ENCODE data around the gene CDK5RAP2. TPM values are rescaled to one million over a fixed set of nuclear protein-coding genes. Genes with fewer than 3 reads are reported as not detected.
"Not testable (repeated sequence)": the region's sequence is repeated elsewhere in the genome, so short reads cannot be mapped to it uniquely, and the experiment has no call there.

CDK5RAP2 gene
- polyA plus RNA-seq, 1 experiment, result 30.3 TPM

- no peak for TF ChIP-seq CTCF (IDR thresholded peaks at IDR 0.05; ENCODE audit: low read depth, low read length)
- ChIA-PET CTCF (no interaction called here), POLR2A (no interaction called here)
- H3K27ac ChIP-seq (ENCODE audit: low read depth, low read length), result no peak overlapping the region
- H3K9me3 ChIP-seq (ENCODE audit: control insufficient read depth, insufficient read depth, low read length), result no peaks in the 10 kb centered on the region
- H3K27me3 ChIP-seq (ENCODE audit: control insufficient read depth, insufficient read depth, low read length), result no peaks in the 10 kb centered on the region
- no peak overlapping the region for H3K4me3 ChIP-seq (ENCODE audit: low read depth, low read length)
- no peak for DNase-seq (ENCODE audit: low read depth, low spot score)
Observed at GRCh38 chr9:120473608-120474007, 106.4 kb downstream of the CDK5RAP2 start.

DNA sequence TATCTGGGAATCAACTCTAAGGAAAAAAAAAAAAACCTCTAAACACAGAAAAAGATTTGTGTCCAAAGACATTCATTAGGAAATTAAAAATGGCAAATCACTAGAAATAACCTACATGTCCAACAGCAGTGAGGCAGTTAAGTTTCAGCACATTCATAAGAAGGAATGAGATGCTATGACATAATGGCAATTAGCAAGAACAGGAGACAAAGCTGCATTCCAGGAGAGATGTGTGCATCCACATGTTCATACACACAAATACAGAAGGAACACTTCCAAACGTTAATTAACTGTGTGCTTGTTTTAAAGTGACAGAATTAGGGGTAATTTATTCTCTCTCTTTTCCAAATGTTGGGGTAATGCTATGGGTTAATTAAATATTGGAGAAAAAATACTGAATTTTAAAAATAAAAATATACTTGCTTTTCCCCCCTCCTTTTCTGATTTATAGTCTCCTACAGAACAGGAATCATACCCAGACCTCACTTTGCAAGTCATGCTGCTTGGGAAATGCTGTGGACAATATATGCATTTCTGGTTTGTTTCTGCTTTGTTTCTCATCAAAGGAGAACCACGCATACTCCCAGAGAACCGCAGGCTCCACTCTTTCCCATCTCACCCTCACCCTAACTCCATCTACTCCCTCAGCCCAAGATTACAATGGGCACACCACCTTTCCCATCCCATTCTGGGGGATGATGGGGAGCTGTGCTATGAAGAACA, 114.1 kb downstream of the CDK5RAP2 start:
- H3K4me3 ChIP-seq (ENCODE audit: low read depth, low read length), result no peak overlapping the region
- H3K27ac ChIP-seq (ENCODE audit: low read depth, low read length), result no peak overlapping the region
- ChIA-PET CTCF (interaction anchor here (1.4 kb wide), 1 partner anchor 12 kb away, joined by 12 read pairs; no protein-coding TSS in a partner anchor), POLR2A (no interaction called here)
- no peak for DNase-seq (ENCODE audit: low read depth, low spot score)
- TF ChIP-seq CTCF (IDR thresholded peaks at IDR 0.05; ENCODE audit: low read depth, low read length), result no peak
- H3K9me3 ChIP-seq (ENCODE audit: control insufficient read depth, insufficient read depth, low read length), result no peaks in the 10 kb centered on the region
- H3K27me3 ChIP-seq (ENCODE audit: control insufficient read depth, insufficient read depth, low read length), result no peaks in the 10 kb centered on the region

- Histone ChIP-seq H3K9me3 (ENCODE audit: control insufficient read depth, insufficient read depth, low read length) (no peaks in the 10 kb centered on the region), H3K4me3 (ENCODE audit: low read depth, low read length) (no peak overlapping the region), H3K27me3 (ENCODE audit: control insufficient read depth, insufficient read depth, low read length) (no peaks in the 10 kb centered on the region), H3K27ac (ENCODE audit: low read depth, low read length) (no peak overlapping the region)
- TF ChIP-seq CTCF (IDR thresholded peaks at IDR 0.05; ENCODE audit: low read depth, low read length), result no peak
- no peak for DNase-seq (ENCODE audit: low read depth, low spot score)
- ChIA-PET CTCF (interaction anchor here (2.6 kb wide), 1 partner anchor 13 kb away, joined by 13 read pairs; no protein-coding TSS in a partner anchor), POLR2A (no interaction called here)
Observed at GRCh38 chr9:120464887-120465421, 115.0 kb downstream of the CDK5RAP2 start.

DNA sequence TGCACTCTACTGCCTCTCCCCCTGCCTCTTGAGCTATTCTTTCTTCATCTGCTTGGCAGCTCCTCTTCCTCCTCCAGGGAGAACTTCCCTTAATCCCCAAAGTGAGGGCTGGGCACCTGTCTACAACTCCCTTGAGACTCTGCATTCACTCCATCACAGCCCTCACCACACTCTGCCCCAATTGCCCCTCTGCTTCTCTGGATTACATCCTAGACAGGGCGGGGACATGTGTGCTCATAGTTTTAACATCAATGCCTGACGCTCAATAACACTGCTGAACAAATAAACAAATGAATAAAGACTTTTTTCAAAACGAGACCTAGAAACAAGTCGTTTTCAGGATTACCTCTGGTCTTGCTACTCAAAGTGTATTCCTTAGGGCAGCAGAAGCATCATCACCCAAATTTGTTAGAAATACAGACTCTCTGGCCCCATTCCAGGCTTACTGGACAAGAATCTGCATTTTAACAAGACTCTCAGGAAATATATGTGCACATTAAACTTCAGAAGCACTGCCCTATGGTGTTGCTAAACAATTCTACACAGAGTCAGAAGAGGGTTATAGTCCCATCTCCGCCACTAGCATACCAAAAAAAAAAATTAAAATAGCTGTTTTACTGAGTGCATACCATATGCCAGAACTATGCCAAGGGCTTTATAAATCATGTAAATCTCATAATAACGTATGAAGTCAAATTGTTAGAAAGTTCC, 115.6 kb downstream of the CDK5RAP2 start:
- no peak for TF ChIP-seq CTCF (IDR thresholded peaks at IDR 0.05; ENCODE audit: low read depth, low read length)
- ChIA-PET CTCF (interaction anchor here (2.6 kb wide), 1 partner anchor 13 kb away, joined by 13 read pairs; no protein-coding TSS in a partner anchor), POLR2A (no interaction called here)
- Histone ChIP-seq H3K27me3 (ENCODE audit: control insufficient read depth, insufficient read depth, low read length) (no peaks in the 10 kb centered on the region), H3K27ac (ENCODE audit: low read depth, low read length) (no peak overlapping the region), H3K9me3 (ENCODE audit: control insufficient read depth, insufficient read depth, low read length) (no peaks in the 10 kb centered on the region), H3K4me3 (ENCODE audit: low read depth, low read length) (no peak overlapping the region)
- DNase-seq (ENCODE audit: low read depth, low spot score), result no peak

DNA sequence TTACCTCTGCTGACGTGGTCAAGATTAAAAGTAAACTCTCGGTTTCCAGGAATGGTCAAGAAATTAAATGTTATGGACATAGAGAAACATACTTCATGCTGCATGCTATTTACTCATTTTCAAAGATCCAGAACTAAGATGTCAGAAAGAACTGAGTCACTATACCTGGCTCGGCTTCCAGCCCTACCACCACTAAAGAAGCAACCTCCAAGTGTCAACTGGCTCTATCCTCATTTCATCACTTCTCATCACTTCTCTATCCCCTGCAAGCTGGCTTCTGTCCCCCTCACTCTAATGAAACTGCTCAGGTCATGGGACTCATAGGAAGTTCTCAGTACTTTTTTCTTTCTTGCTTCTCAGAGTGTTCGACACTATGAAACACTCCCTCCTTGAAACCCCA, 116.2 kb downstream of the CDK5RAP2 start:
- Histone ChIP-seq H3K27me3 (ENCODE audit: control insufficient read depth, insufficient read depth, low read length) (no peaks in the 10 kb centered on the region), H3K4me3 (ENCODE audit: low read depth, low read length) (no peak overlapping the region), H3K27ac (ENCODE audit: low read depth, low read length) (no peak overlapping the region), H3K9me3 (ENCODE audit: control insufficient read depth, insufficient read depth, low read length) (no peaks in the 10 kb centered on the region)
- no peak for TF ChIP-seq CTCF (IDR thresholded peaks at IDR 0.05; ENCODE audit: low read depth, low read length)
- ChIA-PET CTCF (interaction anchor here (2.6 kb wide), 1 partner anchor 14 kb away, joined by 13 read pairs; no protein-coding TSS in a partner anchor), POLR2A (no interaction called here)
- no peak for DNase-seq (ENCODE audit: low read depth, low spot score)

GRCh38 chr9:120461677-120462076, 118.3 kb downstream of the CDK5RAP2 start:
- CTCF ChIA-PET, result not testable (repeated sequence)

More at GRCh38 chr9:120461677-120462076, 118.3 kb downstream of the CDK5RAP2 start:
- H3K4me3 ChIP-seq (ENCODE audit: low read depth, low read length); H3K27ac ChIP-seq (ENCODE audit: low read depth, low read length); POLR2A ChIA-PET; DNase-seq (ENCODE audit: low read depth, low spot score); H3K27me3 ChIP-seq (ENCODE audit: control insufficient read depth, insufficient read depth, low read length); H3K9me3 ChIP-seq (ENCODE audit: control insufficient read depth, insufficient read depth, low read length): not testable (repeated sequence)

All from AG04450 (cell line).